GM12878 (cell line): ENCODE results near the gene IGF2R.

Experiments
- BHLHE40 ChIP-seq, 2 experiments: fragments of 450-650 bp in 1 of 2; IDR thresholded peaks; 2 replicates each; pipeline ENCODE4 v1.6.1; 2011 to 2017; ENCODE audit warnings: low read depth in 2 of 2, borderline replicate concordance in 1 of 2, improper control_type of control experiment in 1 of 2, low read length in 1 of 2, mild to moderate bottlenecking in 1 of 2
- CHD1 ChIP-seq: IDR thresholded peaks from 2 replicates; pipeline ENCODE4 v1.6.1; 2012; ENCODE audit warnings: low read depth, low read length, improper control_type of control experiment
- FOS ChIP-seq: IDR thresholded peaks from 3 replicates; pipeline ENCODE4 v1.6.1; 2011; ENCODE audit warnings: borderline replicate concordance; ENCODE audit not compliant: insufficient read length; ENCODE audit errors: extremely low read depth
- FOXK2 ChIP-seq: fragments of 450-650 bp; IDR thresholded peaks from 2 replicates; pipeline ENCODE4 v1.6.1; 2017; ENCODE audit warnings: mild to moderate bottlenecking, moderate library complexity
- KDM1A ChIP-seq: fragments of 200-600 bp; sonication (generic); IDR thresholded peaks from 2 replicates; pipeline ENCODE4 v1.6.1; 2016; ENCODE audit warnings: borderline replicate concordance
- MXI1 ChIP-seq: fragments of 150-350 bp; IDR thresholded peaks from 2 replicates; pipeline ENCODE4 v1.6.1; 2011; ENCODE audit warnings: low read depth, mild to moderate bottlenecking, inconsistent platforms, low read length, improper control_type of control experiment
- NRF1 ChIP-seq: conservative IDR thresholded peaks from 2 replicates; pipeline ENCODE4 v1.6.1; 2011; ENCODE audit warnings: mild to moderate bottlenecking, low read depth, low read length, improper control_type of control experiment
- POLR2A ChIP-seq: IDR thresholded peaks from 2 replicates; pipeline ENCODE4 v1.6.1; 2011; ENCODE audit warnings: low read depth, mild to moderate bottlenecking, low read length
- RAD21 ChIP-seq: IDR thresholded peaks from 2 replicates; pipeline ENCODE4 v1.6.1; 2011; ENCODE audit warnings: mild to moderate bottlenecking, low read depth, low read length, moderate library complexity; ENCODE audit not compliant: insufficient read depth
- RFX5 ChIP-seq: IDR thresholded peaks from 2 replicates; pipeline ENCODE4 v1.6.1; 2011; ENCODE audit warnings: low read depth, low read length, improper control_type of control experiment
- STAT3 ChIP-seq: IDR thresholded peaks from 2 replicates; pipeline ENCODE4 v1.6.1; 2011; ENCODE audit warnings: low read depth, low read length, improper control_type of control experiment
- TF ChIP-seq, protein P1 (sequence below): fragments of 450-650 bp; IDR thresholded peaks from 2 replicates; pipeline ENCODE4 v1.6.1; 2017; ENCODE audit warnings: antibody characterized with exemption, mild to moderate bottlenecking, moderate library complexity

GRCh38 chr6:160121558-160121957 lies 152.7 kb downstream of the IGF2R start, which contains the start of gene SLC22A1:
- TF ChIP-seq RAD21 (no peak), FOXK2 (no peak), FOS (no peak), BHLHE40 (IDR thresholded peaks at IDR 0.05; ENCODE audit: borderline replicate concordance in 1 of 2, low read depth in 2 of 2, low read length in 1 of 2) (no peak), NRF1 (no peak), CHD1 (no peak), RFX5 (no peak), STAT3 (no peak), POLR2A (no peak), KDM1A (no peak), MXI1 (no peak)
- TF ChIP-seq, protein P1, sequence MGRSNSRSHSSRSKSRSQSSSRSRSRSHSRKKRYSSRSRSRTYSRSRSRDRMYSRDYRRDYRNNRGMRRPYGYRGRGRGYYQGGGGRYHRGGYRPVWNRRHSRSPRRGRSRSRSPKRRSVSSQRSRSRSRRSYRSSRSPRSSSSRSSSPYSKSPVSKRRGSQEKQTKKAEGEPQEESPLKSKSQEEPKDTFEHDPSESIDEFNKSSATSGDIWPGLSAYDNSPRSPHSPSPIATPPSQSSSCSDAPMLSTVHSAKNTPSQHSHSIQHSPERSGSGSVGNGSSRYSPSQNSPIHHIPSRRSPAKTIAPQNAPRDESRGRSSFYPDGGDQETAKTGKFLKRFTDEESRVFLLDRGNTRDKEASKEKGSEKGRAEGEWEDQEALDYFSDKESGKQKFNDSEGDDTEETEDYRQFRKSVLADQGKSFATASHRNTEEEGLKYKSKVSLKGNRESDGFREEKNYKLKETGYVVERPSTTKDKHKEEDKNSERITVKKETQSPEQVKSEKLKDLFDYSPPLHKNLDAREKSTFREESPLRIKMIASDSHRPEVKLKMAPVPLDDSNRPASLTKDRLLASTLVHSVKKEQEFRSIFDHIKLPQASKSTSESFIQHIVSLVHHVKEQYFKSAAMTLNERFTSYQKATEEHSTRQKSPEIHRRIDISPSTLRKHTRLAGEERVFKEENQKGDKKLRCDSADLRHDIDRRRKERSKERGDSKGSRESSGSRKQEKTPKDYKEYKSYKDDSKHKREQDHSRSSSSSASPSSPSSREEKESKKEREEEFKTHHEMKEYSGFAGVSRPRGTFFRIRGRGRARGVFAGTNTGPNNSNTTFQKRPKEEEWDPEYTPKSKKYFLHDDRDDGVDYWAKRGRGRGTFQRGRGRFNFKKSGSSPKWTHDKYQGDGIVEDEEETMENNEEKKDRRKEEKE: no peak
